Osteocyte (in vitro differentiated cells): ENCODE results near the gene HDAC4. TPM values are rescaled to one million over a fixed set of nuclear protein-coding genes. Genes with fewer than 3 reads are reported as not detected.

Source experiments
- DNase-seq: peaks from one replicate; pipeline ENCODE4 v3.0.0; 2021; ENCODE audit warnings: mixed read lengths; ENCODE audit not compliant: unreplicated experiment; ENCODE audit errors: extremely low spot score
- H3K27ac Mint-ChIP-seq: one replicate; pipeline ENCODE4 v1.8.0; 2021; ENCODE audit warnings: mild to moderate bottlenecking, mixed read lengths; ENCODE audit not compliant: unreplicated experiment
- H3K27me3 Mint-ChIP-seq: one replicate; pipeline ENCODE4 v1.8.0; 2021; ENCODE audit warnings: mixed read lengths; ENCODE audit not compliant: unreplicated experiment
- H3K36me3 Mint-ChIP-seq: one replicate; pipeline ENCODE4 v1.8.0; 2021; ENCODE audit warnings: mixed read lengths; ENCODE audit not compliant: unreplicated experiment
- H3K4me1 Mint-ChIP-seq: one replicate; pipeline ENCODE4 v1.8.0; 2021; ENCODE audit warnings: mixed read lengths; ENCODE audit not compliant: unreplicated experiment
- H3K4me3 Mint-ChIP-seq: one replicate; pipeline ENCODE4 v1.8.0; 2021; ENCODE audit warnings: mild to moderate bottlenecking, moderate library complexity, mixed read lengths; ENCODE audit not compliant: unreplicated experiment
- H3K9me3 Mint-ChIP-seq: one replicate; pipeline ENCODE4 v1.8.0; 2021; ENCODE audit warnings: mixed read lengths; ENCODE audit not compliant: unreplicated experiment
- total RNA-seq: library from RNA; stranded (reverse); gene quantifications from 2 replicates; pipeline ENCODE4 v1.2.1, GENCODE V29; 2021
- TF ChIP-seq, protein P1 (sequence below): fragments of 200-600 bp; sonication (generic); IDR thresholded peaks from 2 replicates; pipeline ENCODE4 v1.5.0; 2021; ENCODE audit warnings: antibody characterized with exemption, mild to moderate bottlenecking, moderate library complexity

The HDAC4 gene
- total RNA-seq, 1 donor from 2014 or later: 30.3 TPM

DNA sequence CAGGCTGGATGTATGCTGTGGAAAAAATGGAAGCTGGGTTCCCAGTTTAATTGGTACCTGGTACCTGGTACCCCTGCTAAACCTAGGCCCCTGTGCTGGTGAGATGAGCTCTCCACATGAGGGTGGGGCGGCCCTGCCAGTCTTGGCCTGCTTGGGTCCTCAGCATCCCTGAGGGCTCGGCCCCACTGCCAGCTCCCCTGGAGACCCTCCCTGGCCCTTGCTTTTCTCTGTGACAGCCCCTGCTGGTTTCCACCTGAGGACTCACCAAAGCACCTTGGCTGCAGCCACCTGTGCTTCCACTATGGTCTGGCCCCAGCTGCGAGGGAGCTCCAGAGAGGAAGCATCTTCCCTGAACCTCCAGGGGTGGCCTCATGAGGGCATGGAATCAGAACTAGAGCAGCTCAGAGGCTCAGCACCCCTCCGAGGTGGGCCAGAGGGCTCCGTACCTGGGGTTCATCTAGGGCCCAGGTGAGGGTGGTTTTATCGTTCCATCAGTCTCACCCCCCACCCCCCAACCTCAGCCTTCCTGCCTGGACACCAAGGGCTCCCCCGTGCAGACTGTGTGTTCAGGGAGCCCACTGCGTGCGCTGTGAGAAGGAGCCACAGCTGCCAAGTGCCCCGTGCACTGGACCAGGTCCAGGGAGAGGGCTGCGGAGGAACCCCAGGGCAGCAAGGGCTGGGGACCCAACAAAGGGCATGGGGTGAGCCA, 23.7 kb upstream of the HDAC4 start:
- TF ChIP-seq, protein P1, sequence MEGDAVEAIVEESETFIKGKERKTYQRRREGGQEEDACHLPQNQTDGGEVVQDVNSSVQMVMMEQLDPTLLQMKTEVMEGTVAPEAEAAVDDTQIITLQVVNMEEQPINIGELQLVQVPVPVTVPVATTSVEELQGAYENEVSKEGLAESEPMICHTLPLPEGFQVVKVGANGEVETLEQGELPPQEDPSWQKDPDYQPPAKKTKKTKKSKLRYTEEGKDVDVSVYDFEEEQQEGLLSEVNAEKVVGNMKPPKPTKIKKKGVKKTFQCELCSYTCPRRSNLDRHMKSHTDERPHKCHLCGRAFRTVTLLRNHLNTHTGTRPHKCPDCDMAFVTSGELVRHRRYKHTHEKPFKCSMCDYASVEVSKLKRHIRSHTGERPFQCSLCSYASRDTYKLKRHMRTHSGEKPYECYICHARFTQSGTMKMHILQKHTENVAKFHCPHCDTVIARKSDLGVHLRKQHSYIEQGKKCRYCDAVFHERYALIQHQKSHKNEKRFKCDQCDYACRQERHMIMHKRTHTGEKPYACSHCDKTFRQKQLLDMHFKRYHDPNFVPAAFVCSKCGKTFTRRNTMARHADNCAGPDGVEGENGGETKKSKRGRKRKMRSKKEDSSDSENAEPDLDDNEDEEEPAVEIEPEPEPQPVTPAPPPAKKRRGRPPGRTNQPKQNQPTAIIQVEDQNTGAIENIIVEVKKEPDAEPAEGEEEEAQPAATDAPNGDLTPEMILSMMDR: no peak
- H3K27me3 Mint-ChIP-seq: peaks cover 12% of the 10 kb centered on the region
- no peak overlapping the region for H3K4me3 Mint-ChIP-seq
- no peak overlapping the region for H3K27ac Mint-ChIP-seq
- H3K36me3 Mint-ChIP-seq: no peaks in the 10 kb centered on the region
- DNase-seq: no peak
- H3K4me1 Mint-ChIP-seq: no peaks in the 10 kb centered on the region
- H3K9me3 Mint-ChIP-seq: peaks cover 4% of the 10 kb centered on the region

DNA sequence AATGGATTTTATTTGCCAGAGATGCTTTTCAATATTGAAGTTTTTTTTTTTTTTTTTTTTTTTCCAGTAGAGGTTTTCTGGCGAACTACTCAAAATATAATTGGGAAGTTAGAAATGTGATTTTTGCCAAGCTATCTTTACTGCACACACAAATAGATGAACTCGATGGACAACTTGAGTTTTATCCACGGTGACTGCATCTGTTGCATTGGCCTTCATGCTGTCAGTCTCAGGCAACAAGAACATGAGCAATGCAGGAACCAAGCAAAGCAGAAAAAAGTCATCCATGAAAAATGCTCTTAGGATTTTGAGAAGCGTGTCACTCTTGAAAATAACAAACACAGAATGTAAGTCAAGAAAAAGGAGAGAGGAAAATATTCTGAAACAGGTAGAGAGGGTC, 22.7 kb upstream of the HDAC4 start:
- H3K4me3 Mint-ChIP-seq: no peak overlapping the region
- no peaks in the 10 kb centered on the region for H3K36me3 Mint-ChIP-seq
- H3K27ac Mint-ChIP-seq: no peak overlapping the region
- H3K27me3 Mint-ChIP-seq: peaks cover 15% of the 10 kb centered on the region
- TF ChIP-seq, protein P1: no peak
- H3K4me1 Mint-ChIP-seq: no peaks in the 10 kb centered on the region
- DNase-seq: no peak
- H3K9me3 Mint-ChIP-seq: peaks cover 2% of the 10 kb centered on the region

DNA sequence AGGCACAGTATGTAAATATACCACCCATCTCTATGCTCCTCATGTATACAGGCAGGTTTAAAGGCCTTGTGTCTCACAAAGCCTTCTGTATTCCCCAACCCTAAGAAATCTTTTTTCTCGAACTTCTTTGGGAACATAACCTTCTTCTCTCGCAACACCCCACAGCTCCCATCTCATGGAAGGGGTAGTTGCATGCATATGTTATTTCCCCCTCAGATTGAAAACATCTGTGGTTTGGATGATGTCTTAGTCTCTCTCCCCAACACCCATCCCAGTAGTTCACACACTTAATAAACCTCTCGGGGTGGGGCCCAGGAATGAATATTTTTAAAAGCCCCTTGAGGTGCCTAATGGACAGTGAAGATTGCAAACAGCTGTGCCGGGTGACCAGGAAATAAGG, 21.0 kb upstream of the HDAC4 start:
- peaks cover 13% of the 10 kb centered on the region for H3K27me3 Mint-ChIP-seq
- no peaks in the 10 kb centered on the region for H3K9me3 Mint-ChIP-seq
- TF ChIP-seq, protein P1: no peak
- no peaks in the 10 kb centered on the region for H3K4me1 Mint-ChIP-seq
- no peak overlapping the region for H3K4me3 Mint-ChIP-seq
- no peak for DNase-seq
- H3K27ac Mint-ChIP-seq: no peak overlapping the region
- no peaks in the 10 kb centered on the region for H3K36me3 Mint-ChIP-seq

DNA sequence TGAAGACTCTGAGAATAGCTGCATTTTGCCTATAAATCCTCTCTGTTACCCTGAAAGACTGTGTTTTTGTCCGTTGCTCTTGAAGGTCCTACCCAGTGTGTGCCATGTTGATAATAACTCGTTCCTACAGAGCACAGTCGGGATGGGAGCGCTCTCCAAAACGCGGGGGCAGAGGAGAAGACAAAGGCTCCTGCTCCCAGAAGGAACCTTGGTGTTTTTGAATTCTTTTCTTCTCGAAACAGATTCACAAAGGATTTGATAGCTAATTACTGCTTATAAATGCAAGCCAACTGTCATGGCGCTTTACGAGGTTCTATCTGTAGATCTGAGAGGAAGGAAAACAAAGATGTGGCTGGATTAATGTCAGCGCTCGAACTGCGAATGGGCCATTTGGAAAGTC, 19.3 kb upstream of the HDAC4 start:
- DNase-seq: no peak
- TF ChIP-seq, protein P1: no peak
- no peak overlapping the region for H3K4me3 Mint-ChIP-seq
- peaks cover 13% of the 10 kb centered on the region for H3K27me3 Mint-ChIP-seq
- H3K27ac Mint-ChIP-seq: no peak overlapping the region
- no peaks in the 10 kb centered on the region for H3K36me3 Mint-ChIP-seq
- H3K4me1 Mint-ChIP-seq: no peaks in the 10 kb centered on the region
- no peaks in the 10 kb centered on the region for H3K9me3 Mint-ChIP-seq

DNA sequence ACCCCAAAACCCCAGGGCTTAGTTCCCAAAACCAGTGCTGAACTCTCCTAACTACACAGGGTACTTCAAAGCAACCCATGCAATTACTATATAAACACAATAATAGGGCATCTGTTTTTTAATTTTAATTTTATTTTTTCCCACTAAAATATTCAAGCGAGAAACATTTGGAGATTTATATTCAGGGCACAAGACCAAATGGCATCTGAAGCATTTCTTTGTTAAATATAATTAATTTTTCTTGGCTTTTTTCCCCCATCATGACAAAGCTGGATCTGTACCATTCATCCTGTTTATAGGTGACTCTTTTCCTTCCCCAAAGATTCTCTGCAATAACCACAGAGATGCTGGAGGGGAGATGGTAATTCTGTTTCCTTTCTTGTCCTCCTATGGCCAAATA, 18.1 kb upstream of the HDAC4 start:
- H3K4me3 Mint-ChIP-seq: no peak overlapping the region
- H3K9me3 Mint-ChIP-seq: peaks cover 6% of the 10 kb centered on the region
- no peak overlapping the region for H3K27ac Mint-ChIP-seq
- no peaks in the 10 kb centered on the region for H3K36me3 Mint-ChIP-seq
- DNase-seq: no peak
- H3K27me3 Mint-ChIP-seq: peaks cover 13% of the 10 kb centered on the region
- no peaks in the 10 kb centered on the region for H3K4me1 Mint-ChIP-seq
- TF ChIP-seq, protein P1: no peak
